GM19468 (cell line): ENCODE measurements around the gene CSRP2.

Experiments
- ATAC-seq: cut with Tn5 transposase; IDR thresholded peaks from one replicate; pipeline ENCODE4 v1.9.1; 2021; ENCODE audit warnings: mild to moderate bottlenecking, moderate library complexity, moderate number of reproducible peaks; ENCODE audit not compliant: unreplicated experiment; ENCODE audit errors: extremely low read depth

The CSRP2 gene

DNA sequence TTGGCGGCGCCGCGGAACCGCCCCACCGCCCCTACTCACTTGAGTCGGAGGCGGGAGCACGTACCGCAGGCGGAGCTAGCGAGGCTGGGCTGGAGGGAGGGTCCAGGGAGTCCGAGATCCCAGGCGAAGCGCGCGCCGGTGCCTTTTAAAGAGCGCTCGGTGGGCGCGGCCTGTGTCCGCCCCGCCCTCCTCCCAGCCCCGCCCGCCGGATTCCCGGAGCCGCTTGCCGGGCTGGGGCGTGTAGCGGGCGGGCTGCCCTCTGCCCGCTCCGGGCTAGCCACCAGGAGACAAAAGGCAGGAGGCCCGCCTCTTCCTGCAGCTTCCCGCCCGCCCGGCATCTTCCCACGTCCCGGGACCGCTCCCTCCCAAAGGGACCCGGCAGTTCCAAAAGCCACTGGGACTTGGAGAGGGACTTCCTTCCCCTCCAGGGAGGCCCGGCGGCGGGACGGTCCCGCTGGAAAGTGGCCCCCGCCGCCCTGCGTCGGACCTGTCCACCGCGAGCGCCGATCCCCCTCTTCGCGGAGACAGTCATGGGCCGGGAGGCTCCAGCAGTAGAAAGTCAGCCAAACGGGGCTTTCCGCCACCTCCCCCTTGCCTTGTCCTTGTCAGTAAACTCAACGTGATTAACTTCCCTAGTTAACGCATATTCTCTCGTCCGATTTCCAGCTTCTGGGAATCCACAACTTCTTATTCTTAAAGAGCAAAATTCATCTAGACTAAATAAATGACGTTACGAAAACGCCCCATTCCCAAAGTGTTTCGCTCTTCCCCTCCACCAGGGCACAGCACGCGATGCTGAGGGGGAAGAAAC is at the start of gene CSRP2:
Gene CSRP2, minus strand, starts transcription at position 121 of the 811 bp plus-strand sequence. CDS start 12,759 bp downstream, outside the sequence.
- ATAC-seq = peak; percentile 61

- ATAC-seq = no peak
These were observed 48.5 kb upstream of the CSRP2 start for GRCh38 chr12:76927170-76927784.

DNA sequence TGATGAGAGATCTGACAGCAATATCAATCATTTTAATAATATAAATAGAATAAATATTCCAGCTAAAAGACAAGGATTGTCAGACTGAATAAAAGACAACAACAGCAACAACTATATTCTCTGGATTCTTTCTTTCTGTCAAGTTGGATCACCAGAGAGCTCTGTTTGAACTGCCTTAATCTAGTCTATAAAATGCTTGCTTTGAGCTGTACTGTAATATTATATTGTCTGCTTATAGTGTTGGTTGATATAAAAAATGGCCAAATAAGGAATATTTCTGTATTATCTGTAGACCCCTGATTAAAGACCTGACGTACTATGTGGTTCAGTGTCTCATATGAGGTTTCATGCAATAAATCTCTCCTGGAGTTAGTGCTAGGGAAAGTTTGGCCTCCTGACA is 46.3 kb upstream of the CSRP2 start:
- ATAC-seq = no peak

- no peak for ATAC-seq
These were observed 44.0 kb upstream of the CSRP2 start for GRCh38 chr12:76922866-76923265.

DNA sequence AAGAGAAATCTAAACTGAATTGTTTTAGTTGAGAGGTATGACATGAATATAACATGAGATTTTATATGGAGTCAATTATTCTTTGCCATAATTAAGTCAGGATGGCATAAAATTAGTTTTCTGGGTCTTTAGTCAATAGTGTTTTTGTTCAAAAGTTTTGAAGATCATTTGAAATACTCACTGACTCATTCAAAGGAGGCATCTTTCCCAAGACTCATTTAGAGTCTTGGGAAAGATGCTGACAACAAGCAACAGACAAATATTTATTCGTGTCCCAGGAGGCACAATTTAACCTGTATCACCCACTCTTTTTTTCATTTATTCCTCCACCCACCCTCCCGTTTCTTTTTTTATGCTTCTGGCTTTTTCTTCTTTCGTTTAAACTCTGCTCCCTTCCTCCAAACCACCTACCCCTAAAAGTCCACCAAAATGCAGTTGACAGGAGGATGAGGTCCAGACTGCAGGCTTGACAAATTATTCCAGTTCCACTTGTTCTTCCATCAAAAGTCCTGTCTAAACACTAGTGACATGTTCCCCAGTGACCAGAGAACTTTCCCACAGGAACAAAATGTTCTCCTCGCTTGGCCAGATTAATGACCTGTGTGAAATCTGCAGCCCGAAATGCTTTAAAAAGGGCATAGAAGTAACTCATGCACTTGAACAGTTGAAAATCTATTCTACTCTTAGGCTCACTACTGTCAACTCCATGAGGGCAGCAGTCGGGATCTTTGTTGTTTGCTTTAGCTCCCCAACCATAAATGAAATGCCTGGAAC is 43.3 kb upstream of the CSRP2 start:
- ATAC-seq = no peak

DNA sequence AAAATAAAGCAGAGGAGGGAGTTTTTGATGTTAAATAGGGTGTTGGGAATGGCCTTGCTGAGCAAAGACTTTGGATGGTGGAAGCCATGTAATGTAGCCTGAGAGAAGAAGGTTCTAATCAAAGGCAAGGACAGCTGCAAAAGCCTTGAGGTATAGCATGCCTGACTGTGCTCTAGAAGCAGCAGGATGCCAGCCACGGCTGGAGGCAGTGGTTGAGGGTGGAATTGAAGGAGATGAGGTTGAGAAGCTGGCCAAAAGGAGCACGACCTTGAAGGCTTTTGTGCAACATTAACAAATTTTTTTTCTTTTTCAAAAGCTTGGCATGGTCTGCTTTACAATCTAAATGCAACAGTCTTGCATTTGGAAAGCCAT is 42.3 kb upstream of the CSRP2 start:
- ATAC-seq = no peak

DNA sequence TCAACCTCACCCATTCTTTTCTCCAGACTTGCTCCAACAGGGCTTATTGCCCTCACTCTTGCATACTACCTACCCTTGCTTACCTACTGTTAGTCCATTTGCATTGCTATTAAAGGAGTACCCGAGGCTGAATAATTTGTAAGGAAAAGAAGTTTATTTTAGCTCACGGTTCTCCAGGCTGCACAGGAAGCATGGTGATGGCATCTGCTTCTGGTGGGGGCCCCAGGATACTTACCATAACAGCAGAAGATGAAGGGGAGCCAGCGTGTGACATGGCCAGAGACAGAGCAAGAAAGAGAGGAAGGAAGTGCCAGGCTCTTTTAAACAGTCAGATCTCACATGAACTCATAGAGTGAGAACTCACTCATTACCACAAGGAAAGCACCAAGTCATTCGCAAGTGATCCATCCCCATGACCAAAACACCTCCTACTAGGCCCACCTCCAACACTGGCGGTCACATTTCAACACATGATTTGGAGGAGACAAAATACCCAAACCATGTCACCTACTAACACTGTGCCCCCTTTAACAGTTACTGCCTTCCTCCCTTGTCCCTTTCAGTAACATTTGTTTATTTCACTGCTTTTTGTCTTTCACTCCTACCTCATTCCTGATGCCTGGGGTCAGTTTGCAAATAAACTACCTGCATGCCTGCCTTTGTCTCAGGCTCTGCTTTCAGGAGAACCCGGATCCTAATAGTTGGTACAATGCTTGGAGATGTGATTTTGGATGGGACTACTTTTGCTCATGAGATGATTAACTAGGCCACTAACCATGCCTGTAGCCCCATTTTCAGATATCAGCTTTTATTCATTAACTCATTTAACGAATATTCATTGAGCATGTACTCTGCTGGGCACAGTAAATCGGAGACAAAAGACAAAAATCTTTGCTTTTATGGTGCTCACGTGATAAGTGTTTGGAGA is 41.6 kb upstream of the CSRP2 start:
- ATAC-seq = no peak

GRCh38 chr12:76919383-76920171 is 40.8 kb upstream of the CSRP2 start:
- no peak for ATAC-seq

DNA sequence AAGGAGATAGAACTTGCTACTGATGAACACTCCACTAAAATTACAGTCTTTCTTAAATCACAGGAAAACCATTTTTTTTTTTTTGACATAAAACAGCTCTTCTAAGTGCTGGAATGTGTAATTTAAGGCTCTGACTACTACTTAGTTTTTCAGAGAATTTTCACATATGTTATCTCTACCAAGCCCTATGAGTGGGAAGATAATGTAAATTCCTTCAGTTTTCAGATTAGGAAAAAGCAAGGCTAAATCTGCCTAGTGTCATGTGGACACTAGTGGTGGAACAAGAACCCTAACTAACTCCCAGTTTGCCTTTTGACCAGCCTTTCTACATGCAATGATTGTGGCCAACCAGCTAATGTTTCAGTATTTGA is 37.3 kb upstream of the CSRP2 start:
- ATAC-seq = no peak

- no peak for ATAC-seq
These were observed 36.7 kb upstream of the CSRP2 start for GRCh38 chr12:76915361-76916169.

- ATAC-seq = no peak
These were observed 35.5 kb upstream of the CSRP2 start for GRCh38 chr12:76914102-76914859.

DNA sequence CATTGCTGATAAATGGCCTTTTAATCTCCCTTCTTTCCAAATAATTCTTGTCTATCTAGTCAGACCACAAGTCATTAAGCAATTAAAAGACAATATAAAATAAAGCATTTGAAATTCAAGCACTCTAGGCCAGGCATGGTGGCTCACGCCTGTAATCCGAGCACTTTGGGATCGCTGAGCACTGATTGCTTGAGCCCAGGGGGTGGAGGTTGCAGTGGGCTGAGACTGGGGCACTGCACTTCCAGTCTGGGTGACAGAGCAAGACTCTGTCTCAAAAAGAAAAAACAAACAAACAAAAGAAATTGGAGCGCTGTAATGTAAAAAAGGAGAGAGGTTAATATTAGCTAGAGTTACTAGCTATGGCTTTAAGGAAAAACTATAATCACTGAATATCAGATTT is 30.5 kb upstream of the CSRP2 start:
- ATAC-seq = no peak

- no peak for ATAC-seq
These were observed 29.6 kb upstream of the CSRP2 start for GRCh38 chr12:76908303-76909017.

- no peak for ATAC-seq
These were observed 23.0 kb upstream of the CSRP2 start for GRCh38 chr12:76901628-76902380.

DNA sequence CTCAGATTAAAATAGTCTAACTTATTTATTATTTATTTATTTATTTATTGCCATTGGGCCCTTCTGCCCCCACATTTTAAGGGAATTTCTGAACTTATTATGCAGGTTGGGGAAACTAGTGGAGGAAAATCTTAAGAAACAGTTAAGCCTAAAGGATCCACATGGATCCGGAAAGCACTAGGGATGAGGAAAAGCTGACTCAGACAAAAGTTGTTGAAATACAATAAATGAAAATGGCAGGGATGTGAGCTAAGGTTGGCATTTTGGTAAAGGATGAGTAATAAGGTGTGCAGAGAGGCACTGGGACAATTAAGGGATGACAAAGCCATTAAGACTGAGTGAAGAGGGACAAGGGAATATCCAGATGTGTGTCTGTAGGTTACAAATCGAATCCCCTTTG is 20.7 kb upstream of the CSRP2 start:
- no peak for ATAC-seq

- ATAC-seq = no peak
These were observed 19.6 kb upstream of the CSRP2 start for GRCh38 chr12:76898442-76898841.

- no peak for ATAC-seq
These were observed 17.5 kb upstream of the CSRP2 start for GRCh38 chr12:76896274-76896673.
